HEK293 (cell line): ENCODE measurements around the gene C5orf34.

ENCODE experiments used
- CTCF ChIA-PET: fragments of 350-600 bp; formaldehyde crosslinking; extraction: SDS; loops from one replicate; lab custom pipeline; 2021; ENCODE audit warnings: antibody characterized with exemption; lab: Yijun Ruan, JAX
- POLR2A ChIA-PET: fragments of 300-600 bp; formaldehyde crosslinking; extraction: SDS; loops from one replicate; lab custom pipeline; 2020; ENCODE audit warnings: antibody characterized with exemption, inconsistent platforms; lab: Yijun Ruan, JAX
- H3K27ac ChIP-seq: fragments of 200-500 bp; sonication (Bioruptor generic); 2 replicates; pipeline ENCODE4 v1.5.1; 2014; ENCODE audit warnings: low read depth, low read length, control low read depth, inconsistent platforms; ENCODE audit errors: extremely low read depth
- H3K36me3 ChIP-seq, 2 experiments: fragments of 200-500 bp in 1 of 2; sonication (Bioruptor generic) in 1 of 2; 1 replicate in 1 of 2; 2 replicates in 1 of 2; pipeline ENCODE4 v1.5.1; 2014 to 2017; ENCODE audit warnings: inconsistent platforms in 2 of 2, low read length in 2 of 2; ENCODE audit not compliant: control insufficient read depth in 2 of 2, insufficient read depth in 1 of 2
- H3K4me1 ChIP-seq: fragments of 200-500 bp; sonication (Bioruptor generic); 2 replicates; pipeline ENCODE4 v1.5.1; 2014; ENCODE audit warnings: mild to moderate bottlenecking, low read length, inconsistent platforms; ENCODE audit not compliant: control insufficient read depth, insufficient read depth
- H3K4me3 ChIP-seq: 2 replicates; pipeline ENCODE4 v1.5.1; 2011; ENCODE audit warnings: low read depth, mild to moderate bottlenecking, control low read depth, low read length, moderate library complexity
- H3K9me3 ChIP-seq: fragments of 200-500 bp; sonication (Bioruptor generic); 2 replicates; pipeline ENCODE4 v1.5.1; 2014; ENCODE audit warnings: low read depth, low read length, inconsistent platforms; ENCODE audit not compliant: control insufficient read depth, insufficient read depth
- ATF2 ChIP-seq: fragments of 450-650 bp; formaldehyde crosslinking; IDR thresholded peaks from 2 replicates; pipeline ENCODE4 v1.5.1; 2016; ENCODE audit warnings: missing biosample characterization, missing genetic modification characterization, low read depth
- PRDM10 ChIP-seq: fragments of 450-650 bp; formaldehyde crosslinking; IDR thresholded peaks from 2 replicates; pipeline ENCODE4 v1.5.1; 2016; ENCODE audit warnings: missing biosample characterization, missing genetic modification characterization
- SETDB1 ChIP-seq: IDR thresholded peaks from one replicate; pipeline ENCODE4 v1.6.1; 2017; ENCODE audit warnings: mild to moderate bottlenecking, low read length, moderate library complexity, mixed read lengths; ENCODE audit not compliant: insufficient read length
- TRIM28 ChIP-seq: IDR thresholded peaks from 2 replicates; pipeline ENCODE4 v1.6.1; 2011; ENCODE audit warnings: low read length, control low read depth, borderline replicate concordance
- ZBTB20 ChIP-seq: fragments of 450-650 bp; formaldehyde crosslinking; IDR thresholded peaks from 2 replicates; pipeline ENCODE4 v1.5.1; 2016; ENCODE audit warnings: missing biosample characterization, missing genetic modification characterization
- ZNF112 ChIP-seq: fragments of 450-650 bp; formaldehyde crosslinking; IDR thresholded peaks from 2 replicates; pipeline ENCODE4 v1.5.0; 2017; ENCODE audit warnings: missing biosample characterization, missing genetic modification characterization
- ZNF114 ChIP-seq: fragments of 450-650 bp; formaldehyde crosslinking; IDR thresholded peaks from 2 replicates; pipeline ENCODE4 v1.5.0; 2017; ENCODE audit warnings: missing biosample characterization, missing genetic modification characterization
- ZNF157 ChIP-seq: fragments of 450-650 bp; formaldehyde crosslinking; IDR thresholded peaks from 2 replicates; pipeline ENCODE4 v1.5.1; 2016; ENCODE audit warnings: missing biosample characterization, missing genetic modification characterization
- ZNF23 ChIP-seq: fragments of 450-650 bp; formaldehyde crosslinking; IDR thresholded peaks from 2 replicates; pipeline ENCODE4 v1.5.1; 2016; ENCODE audit warnings: missing biosample characterization, missing genetic modification characterization, borderline replicate concordance
- ZNF26 ChIP-seq: fragments of 450-650 bp; formaldehyde crosslinking; IDR thresholded peaks from 2 replicates; pipeline ENCODE4 v1.5.1; 2016; ENCODE audit warnings: missing biosample characterization, missing genetic modification characterization
- ZNF394 ChIP-seq: fragments of 450-650 bp; formaldehyde crosslinking; IDR thresholded peaks from 2 replicates; pipeline ENCODE4 v1.5.1; 2016; ENCODE audit warnings: missing biosample characterization, missing genetic modification characterization, mild to moderate bottlenecking, moderate library complexity, borderline replicate concordance
- TF ChIP-seq, protein P1 (sequence below): fragments of 450-650 bp; formaldehyde crosslinking; IDR thresholded peaks from 2 replicates; pipeline ENCODE4 v1.5.1; 2016; ENCODE audit warnings: missing biosample characterization, missing genetic modification characterization, low read depth
- TF ChIP-seq, protein P2 (sequence below): fragments of 450-650 bp; formaldehyde crosslinking; conservative IDR thresholded peaks from 2 replicates; pipeline ENCODE4 v1.5.1; 2016; ENCODE audit warnings: low read depth, missing biosample characterization, missing genetic modification characterization

C5orf34 gene

GRCh38 chr5:43486353-43486752, 28.6 kb downstream of the C5orf34 start:
- Histone ChIP-seq H3K9me3 (no peaks in the 10 kb centered on the region), H3K36me3 (peaks cover 32 to 41% of the 10 kb centered on the region in 2 experiments), H3K27ac (no peak overlapping the region), H3K4me3 (no peak overlapping the region), H3K4me1 (peaks cover 4% of the 10 kb centered on the region; the same call in 1 of the 2 replicates)
- CTCF ChIA-PET = interaction anchor here (0.6 to 3.6 kb wide), 7 partner anchors 17 to 652 kb away, joined by 3 to 59 read pairs (median 6); no protein-coding TSS in a partner anchor
- POLR2A ChIA-PET = interaction anchor here (3.3 kb wide), 1 partner anchor 174 kb away, joined by 43 read pairs; the partner anchor contains the start of gene HMGCS1
- TF ChIP-seq ZNF23 (tag by site-specific recombination) = no peak
- no peak for TF ChIP-seq ZBTB20 (tag by site-specific recombination)
- TF ChIP-seq TRIM28 = no peak

DNA sequence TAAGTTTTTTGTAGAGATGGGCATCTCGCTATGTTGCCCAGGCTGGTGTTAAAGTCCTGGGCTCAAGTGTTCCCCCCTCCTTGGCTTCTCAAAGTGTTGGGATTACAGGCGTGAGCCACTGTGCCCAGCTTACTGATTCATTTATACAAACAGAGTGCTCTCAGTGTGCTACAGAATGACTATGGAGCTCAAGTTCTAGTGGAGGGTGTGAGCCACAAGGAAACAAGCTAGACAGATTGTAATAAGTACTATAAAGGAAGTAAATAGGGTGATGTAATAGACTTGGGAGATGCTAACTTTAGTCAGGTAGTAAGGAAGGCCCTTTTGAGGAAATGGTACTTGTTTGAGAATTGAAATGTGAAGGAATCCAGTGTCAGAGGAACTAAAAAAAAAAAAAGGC, 29.5 kb downstream of the C5orf34 start:
- Histone ChIP-seq H3K27ac (no peak overlapping the region), H3K4me3 (no peak overlapping the region), H3K4me1 (peaks cover 4% of the 10 kb centered on the region; the same call in 1 of the 2 replicates), H3K9me3 (no peaks in the 10 kb centered on the region), H3K36me3 (peaks cover 28 to 32% of the 10 kb centered on the region in 2 experiments)
- ChIA-PET CTCF (interaction anchor here (0.5 to 3.6 kb wide), 14 partner anchors 15 to 847 kb away, joined by 3 to 59 read pairs (median 5); no protein-coding TSS in a partner anchor), POLR2A (interaction anchor here (0.6 to 3.3 kb wide), 5 partner anchors 10 to 364 kb away, joined by 6 to 43 read pairs (median 39); partner anchors contain the start of genes C5orf34, HMGCS1 and ZNF131)
- TF ChIP-seq ZNF157 (no peak), ZNF394 (0 out of 2 replicates have a peak, but pooled peaks have one; percentile 43), ATF2 (peak; percentile 16; the same call in 1 of the 2 replicates)

DNA sequence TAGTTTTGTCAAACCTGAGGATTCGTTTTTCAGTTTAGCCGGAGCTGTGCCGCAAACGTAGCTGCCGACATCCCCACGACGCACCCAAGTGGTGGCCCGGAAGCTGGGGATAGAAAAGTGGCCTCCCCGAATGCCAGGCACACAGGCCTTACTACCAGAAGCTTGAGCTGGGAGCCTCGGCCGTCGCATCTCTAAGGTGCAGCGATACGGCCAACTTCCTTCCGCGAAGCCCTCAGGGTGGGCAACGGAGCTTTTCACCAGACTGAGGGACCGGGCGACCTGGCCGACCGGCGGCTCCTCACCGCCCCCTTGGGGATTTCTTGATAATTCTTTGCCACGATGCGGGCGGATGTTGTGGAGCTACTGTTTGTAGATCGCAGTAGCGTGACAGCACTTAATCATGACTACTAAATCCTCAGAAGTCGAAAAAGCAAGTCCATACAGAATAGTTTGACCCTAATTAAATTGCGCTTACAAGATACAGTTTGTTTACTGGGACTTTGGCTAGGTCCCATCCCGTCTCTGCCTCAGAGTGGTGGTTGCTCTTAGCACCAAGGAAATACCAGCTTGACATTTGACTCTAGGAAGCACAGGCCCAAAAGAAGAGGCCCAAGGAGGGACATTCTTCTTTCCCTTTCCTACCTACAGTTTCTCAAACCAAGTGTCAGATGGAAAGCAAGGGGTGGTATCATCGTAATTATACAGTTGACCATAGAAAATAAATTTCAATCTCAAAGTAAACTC, 30.7 kb downstream of the C5orf34 start:
- Histone ChIP-seq H3K4me1 (peaks cover 4% of the 10 kb centered on the region; the same call in 1 of the 2 replicates), H3K27ac (peak overlapping the region; percentile 87), H3K36me3 (peaks cover 20 to 24% of the 10 kb centered on the region in 2 experiments), H3K4me3 (peak overlapping the region; percentile 81), H3K9me3 (no peaks in the 10 kb centered on the region)
- ChIA-PET CTCF (interaction anchor here (0.5 to 3.6 kb wide), 49 partner anchors 8 to 379 kb away, joined by 3 to 59 read pairs (median 4); partner anchors contain the start of genes C5orf34, HMGCS1 and NNT), POLR2A (interaction anchor here (0.6 to 3.3 kb wide), 45 partner anchors 8 to 917 kb away, joined by 3 to 43 read pairs (median 6); partner anchors contain the start of genes C5orf34, CCL28, HMGCS1 and NNT)
- TF ChIP-seq ZNF112 (tag by site-specific recombination) = no peak
- TF ChIP-seq ZNF26 (tag by site-specific recombination) = no peak
- no peak for TF ChIP-seq ZNF114 (tag by site-specific recombination)
- no peak for TF ChIP-seq SETDB1
- TF ChIP-seq, protein P1, sequence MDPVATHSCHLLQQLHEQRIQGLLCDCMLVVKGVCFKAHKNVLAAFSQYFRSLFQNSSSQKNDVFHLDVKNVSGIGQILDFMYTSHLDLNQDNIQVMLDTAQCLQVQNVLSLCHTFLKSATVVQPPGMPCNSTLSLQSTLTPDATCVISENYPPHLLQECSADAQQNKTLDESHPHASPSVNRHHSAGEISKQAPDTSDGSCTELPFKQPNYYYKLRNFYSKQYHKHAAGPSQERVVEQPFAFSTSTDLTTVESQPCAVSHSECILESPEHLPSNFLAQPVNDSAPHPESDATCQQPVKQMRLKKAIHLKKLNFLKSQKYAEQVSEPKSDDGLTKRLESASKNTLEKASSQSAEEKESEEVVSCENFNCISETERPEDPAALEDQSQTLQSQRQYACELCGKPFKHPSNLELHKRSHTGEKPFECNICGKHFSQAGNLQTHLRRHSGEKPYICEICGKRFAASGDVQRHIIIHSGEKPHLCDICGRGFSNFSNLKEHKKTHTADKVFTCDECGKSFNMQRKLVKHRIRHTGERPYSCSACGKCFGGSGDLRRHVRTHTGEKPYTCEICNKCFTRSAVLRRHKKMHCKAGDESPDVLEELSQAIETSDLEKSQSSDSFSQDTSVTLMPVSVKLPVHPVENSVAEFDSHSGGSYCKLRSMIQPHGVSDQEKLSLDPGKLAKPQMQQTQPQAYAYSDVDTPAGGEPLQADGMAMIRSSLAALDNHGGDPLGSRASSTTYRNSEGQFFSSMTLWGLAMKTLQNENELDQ (tag by site-specific recombination) = no peak
- peak; percentile 6 for TF ChIP-seq PRDM10 (tag by site-specific recombination)
- TF ChIP-seq, protein P2, sequence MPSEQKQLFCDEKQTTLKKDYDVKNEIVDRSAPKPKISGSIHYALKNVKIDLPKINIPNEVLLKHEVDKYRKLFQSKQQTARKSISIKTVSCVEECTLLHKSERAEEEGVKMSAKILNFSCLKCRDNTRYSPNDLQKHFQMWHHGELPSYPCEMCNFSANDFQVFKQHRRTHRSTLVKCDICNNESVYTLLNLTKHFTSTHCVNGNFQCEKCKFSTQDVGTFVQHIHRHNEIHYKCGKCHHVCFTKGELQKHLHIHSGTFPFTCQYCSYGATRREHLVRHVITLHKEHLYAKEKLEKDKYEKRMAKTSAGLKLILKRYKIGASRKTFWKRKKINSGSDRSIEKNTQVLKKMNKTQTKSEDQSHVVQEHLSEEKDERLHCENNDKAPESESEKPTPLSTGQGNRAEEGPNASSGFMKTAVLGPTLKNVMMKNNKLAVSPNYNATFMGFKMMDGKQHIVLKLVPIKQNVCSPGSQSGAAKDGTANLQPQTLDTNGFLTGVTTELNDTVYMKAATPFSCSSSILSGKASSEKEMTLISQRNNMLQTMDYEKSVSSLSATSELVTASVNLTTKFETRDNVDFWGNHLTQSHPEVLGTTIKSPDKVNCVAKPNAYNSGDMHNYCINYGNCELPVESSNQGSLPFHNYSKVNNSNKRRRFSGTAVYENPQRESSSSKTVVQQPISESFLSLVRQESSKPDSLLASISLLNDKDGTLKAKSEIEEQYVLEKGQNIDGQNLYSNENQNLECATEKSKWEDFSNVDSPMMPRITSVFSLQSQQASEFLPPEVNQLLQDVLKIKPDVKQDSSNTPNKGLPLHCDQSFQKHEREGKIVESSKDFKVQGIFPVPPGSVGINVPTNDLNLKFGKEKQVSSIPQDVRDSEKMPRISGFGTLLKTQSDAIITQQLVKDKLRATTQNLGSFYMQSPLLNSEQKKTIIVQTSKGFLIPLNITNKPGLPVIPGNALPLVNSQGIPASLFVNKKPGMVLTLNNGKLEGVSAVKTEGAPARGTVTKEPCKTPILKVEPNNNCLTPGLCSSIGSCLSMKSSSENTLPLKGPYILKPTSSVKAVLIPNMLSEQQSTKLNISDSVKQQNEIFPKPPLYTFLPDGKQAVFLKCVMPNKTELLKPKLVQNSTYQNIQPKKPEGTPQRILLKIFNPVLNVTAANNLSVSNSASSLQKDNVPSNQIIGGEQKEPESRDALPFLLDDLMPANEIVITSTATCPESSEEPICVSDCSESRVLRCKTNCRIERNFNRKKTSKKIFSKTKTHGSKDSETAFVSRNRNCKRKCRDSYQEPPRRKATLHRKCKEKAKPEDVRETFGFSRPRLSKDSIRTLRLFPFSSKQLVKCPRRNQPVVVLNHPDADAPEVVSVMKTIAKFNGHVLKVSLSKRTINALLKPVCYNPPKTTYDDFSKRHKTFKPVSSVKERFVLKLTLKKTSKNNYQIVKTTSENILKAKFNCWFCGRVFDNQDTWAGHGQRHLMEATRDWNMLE = peak; percentile 28; the same call in 1 of the 2 replicates
